Stimulated activated CD4-positive, alpha-beta T cell treated with anti-CD3 and anti-CD28 coated beads, Interleukin-2, amount 100 ng/mL, for 4 hours (primary cell): ENCODE results near the gene ZBTB7C.

Experiments used
- DNase-seq: peaks from one replicate; pipeline ENCODE4 v3.0.0-alpha.2; 2020; ENCODE audit warnings: low read depth

ZBTB7C gene

GRCh38 chr18:48138660-48139430 is 270.3 kb downstream of the ZBTB7C start:
- no peak for DNase-seq

GRCh38 chr18:48138210-48138609 is 271.0 kb downstream of the ZBTB7C start:
- no peak for DNase-seq

DNA sequence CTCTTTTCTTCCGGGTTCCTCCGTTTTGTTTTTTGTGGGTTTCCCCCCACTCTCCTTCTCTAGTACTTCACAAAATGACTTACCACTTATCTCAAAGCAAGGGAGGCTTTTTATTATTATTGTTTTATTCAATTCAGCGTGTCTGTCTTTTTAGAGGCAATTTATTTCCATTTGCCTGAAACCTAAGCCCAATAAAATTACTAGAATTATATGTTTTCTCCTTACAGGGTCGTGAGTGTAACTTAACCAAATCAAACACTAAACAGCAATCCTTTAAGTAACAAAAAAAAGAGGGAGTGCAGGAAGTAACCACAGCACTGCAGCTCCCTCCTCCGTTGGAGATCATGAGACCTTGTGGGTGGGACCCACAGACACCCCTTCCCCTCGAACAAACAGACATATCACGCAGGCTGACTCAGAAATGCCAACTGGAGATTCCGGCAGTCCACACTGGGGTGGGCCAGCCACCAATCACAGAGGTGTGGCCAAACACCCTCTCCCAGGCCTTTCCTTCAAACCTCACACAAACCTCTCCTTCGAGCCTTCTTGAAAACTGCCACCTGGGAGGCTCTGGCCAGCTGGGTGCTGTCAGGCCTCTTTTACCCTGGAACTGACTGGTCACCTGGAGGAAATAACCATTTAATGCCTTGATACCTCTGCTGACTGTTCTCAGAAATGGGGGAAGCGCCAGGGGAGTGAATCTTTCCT is 271.7 kb downstream of the ZBTB7C start:
- DNase-seq, result no peak

GRCh38 chr18:48136827-48137373 is 272.3 kb downstream of the ZBTB7C start:
- no peak for DNase-seq

GRCh38 chr18:48136051-48136826 is 272.9 kb downstream of the ZBTB7C start:
- no peak for DNase-seq

DNA sequence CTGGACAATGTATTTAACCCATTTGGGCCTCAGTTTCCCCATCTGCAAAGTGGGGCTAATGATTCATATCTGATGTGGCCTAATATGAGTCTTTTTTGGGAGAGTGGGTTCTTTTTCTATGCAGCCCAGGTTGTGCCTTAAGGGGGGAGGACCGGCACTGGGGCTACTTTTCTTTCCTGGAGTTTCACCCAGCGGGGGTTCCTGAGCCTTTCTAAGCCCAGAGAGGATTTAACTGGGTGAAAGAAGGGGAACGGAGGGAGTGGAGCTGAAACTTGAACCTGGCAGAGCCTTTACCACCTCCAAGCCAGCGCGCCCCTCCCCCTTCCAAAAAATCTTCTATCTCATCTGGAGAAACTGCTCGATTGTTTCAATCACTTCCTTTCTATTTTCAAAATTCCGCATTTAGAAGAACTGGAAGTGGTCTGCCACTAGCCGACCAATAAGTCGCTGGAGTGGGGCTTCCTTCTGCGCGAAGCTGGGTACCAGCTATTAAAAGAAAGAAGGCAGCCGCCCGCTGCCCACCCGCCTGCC is 273.7 kb downstream of the ZBTB7C start:
- DNase-seq, result no peak

DNA sequence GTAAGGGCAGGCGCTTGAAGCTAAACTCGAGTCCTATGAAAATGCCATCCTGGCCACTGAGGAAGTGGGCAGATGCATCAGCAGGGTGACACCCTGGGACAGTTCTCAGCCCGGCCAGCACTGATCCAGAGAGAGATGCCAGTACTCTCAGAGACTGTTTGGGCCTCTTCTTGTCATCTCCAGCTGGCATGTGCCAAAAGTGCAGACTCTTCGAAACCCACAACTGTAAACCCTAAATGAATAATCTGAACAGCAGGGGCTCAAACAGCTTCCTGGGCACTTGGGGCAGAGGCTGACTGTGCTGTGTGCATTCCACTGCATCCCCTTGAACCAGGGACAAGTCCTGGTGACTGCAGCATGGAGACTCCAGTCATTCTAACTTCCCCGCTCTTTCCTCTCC is 274.6 kb downstream of the ZBTB7C start:
- no peak for DNase-seq

DNA sequence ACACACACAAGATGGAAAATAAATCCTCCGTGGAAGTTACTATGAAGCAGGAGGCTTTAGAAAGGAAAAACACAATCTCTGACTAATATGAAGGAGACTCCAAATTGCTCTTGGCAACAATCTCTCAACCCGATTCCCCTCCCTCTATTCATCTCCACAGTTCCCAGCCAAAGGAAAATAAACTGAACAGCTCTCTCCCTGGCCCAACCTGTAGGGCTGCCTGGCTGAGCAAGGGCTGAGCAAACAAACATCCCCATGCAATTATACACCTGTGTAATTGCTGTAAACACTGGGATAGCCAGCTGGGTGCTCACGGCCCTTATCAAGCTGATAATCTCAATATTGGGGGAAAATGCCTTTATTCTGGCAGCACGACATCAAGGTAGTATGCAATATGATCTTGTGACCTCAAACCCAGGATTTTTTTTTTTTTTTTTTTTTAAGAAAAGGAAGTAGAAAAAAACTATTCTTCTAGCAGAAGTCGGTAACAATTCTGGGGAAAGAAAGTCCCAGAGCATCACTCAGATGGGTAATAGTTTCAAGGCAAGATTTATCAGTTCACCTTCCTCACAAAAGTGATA is 275.4 kb downstream of the ZBTB7C start:
- no peak for DNase-seq

- DNase-seq, result no peak
These were observed 276.2 kb downstream of the ZBTB7C start for GRCh38 chr18:48132797-48133655.

- DNase-seq, result no peak
These were observed 278.1 kb downstream of the ZBTB7C start for GRCh38 chr18:48131042-48131441.

GRCh38 chr18:48129621-48130082 is 279.5 kb downstream of the ZBTB7C start:
- no peak for DNase-seq

GRCh38 chr18:48127606-48128005 is 281.6 kb downstream of the ZBTB7C start:
- DNase-seq, result no peak

- no peak for DNase-seq
These were observed 282.9 kb downstream of the ZBTB7C start for GRCh38 chr18:48126240-48126639.

GRCh38 chr18:48125724-48126123 is 283.5 kb downstream of the ZBTB7C start:
- DNase-seq, result no peak

DNA sequence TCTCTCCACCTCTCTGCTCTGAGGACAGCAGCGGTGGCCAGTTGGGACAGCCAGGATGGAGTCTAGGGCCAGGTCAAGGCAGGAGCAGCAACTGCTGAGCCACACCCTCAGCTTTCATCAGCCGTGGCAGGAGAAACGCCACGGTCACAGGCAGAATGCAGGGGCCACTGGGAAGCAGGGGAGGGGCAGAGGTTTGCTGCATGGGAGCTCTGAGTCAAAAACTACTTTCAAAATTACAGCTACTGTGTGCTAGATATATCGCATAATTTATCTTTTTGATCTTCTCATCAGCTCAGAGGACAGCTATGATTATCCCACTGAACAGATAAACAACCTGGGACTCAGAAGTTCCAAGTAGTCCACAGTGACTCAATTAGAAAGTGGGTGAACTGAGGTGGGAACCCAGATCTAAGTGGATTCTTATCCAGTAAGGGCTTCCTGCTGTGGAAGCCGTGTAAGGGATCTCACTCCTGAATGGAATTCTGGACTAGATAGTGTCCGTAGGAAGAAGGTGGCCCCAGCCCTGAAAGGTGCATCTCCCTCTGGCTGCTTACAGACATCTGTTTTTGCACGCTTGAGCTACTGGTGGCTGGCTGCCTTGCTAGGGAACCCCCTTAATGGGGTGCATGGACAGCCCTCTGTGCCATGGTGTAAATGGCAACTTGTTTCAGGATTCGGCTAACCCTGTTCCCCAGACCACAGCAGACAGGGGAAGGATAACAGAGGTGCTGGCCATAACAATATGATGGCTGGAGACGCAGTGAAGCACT is 284.1 kb downstream of the ZBTB7C start:
- DNase-seq, result no peak

GRCh38 chr18:48123941-48124340 is 285.2 kb downstream of the ZBTB7C start:
- no peak for DNase-seq

DNA sequence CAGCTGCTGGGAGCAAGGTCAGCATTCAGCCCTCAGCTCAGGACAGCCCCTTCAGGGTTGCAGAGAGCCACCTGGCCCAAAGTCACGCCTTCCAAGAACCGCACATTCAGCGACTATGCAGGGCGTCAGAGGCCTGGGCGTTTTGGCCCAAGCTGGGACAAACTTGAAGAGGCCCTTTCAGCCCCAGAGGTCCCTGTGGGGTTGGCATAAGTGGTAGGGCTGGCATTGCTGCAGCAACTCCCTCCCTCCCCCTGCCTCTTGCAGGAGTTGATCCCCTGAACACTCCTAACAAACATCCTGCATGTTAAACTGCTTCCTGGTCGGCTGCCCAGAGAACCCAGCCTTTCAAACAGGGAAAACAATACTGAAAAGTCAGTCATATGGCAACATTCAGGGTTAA is 285.9 kb downstream of the ZBTB7C start:
- DNase-seq, result no peak

GRCh38 chr18:48122816-48123215 is 286.4 kb downstream of the ZBTB7C start:
- no peak for DNase-seq

DNA sequence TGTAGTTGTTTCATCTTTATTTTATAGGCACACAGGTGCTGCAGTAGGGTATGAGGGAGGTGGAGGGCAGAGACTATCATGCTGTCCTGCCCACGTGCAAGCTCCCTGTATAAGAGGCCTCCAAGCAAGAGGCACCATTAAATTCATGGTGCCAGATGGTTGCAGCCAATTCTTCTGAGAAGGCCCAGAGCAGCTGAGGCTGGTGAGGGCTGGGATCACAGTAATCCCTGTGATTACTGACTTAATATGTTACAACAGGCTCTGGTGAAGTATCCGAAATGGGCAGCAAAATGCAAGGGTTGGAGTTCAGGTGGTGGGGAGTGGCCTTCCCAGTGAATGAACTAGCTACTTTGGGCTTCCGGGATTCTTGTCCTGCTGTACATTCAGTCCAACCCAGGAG is 286.8 kb downstream of the ZBTB7C start:
- DNase-seq, result no peak

DNA sequence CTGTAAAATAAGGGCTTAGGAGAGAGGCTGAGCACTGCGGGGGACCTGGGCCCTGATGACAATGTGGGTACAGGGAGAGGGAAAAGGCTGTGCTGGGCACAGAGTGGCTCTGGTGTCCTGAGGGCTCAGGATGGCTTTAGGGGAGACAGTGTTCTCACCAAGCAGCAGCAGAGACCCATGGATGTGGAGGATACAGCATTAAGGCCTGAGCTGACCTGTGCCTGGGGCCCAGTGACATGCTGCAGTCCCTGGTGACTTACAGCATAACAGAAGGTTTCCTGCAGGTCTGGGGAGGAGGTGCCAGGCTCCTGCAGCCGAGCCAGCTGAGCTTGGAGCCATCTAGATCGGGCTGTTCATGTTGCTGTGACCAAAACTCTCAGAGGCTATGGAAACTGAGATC is 287.4 kb downstream of the ZBTB7C start:
- no peak for DNase-seq
